ENCODE data around the gene MEGF6. TPM values are rescaled to one million over a fixed set of nuclear protein-coding genes. Genes with fewer than 3 reads are reported as not detected.

MEGF6 gene
- total RNA-seq, 1 experiment from 2014 or later: 8.1 TPM

DNA sequence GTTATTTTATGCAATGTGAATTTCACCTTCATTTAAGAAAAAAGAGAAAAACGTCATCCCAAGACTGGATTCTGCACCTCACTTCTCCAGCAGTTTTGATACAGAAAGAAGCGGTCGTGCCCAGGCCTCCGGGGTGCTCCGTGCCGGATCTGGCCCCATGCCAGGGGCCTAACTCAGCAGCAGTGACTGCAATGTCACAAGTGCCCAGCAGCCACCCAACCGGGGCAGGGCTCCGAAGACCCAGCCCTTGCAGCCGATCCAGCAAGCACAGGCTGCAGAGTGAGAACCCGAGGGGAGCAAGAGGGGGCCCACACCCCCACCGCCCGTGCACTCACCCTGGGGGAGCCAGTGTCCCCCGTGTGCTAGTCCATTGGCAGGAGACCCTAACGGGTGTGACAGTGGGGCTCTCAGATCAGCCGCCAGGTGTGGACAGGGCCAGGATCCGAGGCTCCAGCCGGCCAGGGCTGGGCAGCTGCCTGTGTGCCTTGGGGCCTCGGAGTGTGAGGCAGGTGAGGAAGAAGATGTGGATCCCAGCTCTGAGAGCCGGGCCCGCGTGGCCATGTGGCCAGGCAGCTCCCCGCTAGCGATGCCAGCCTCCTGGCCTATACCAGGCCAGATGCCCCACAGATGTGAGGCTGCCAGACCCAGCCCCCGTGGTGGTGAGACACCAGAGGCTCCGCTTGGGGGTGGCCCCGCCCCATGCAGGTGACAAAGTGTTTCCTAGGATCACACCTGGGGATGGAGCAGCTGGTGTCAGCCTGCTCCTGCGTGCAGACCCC, 60.6 kb downstream of the MEGF6 start:
- in situ Hi-C loops (cut with HindIII; ENCODE audit: low sequenced_read_pairs): no loop called here
- no peak for DNase-seq (ENCODE audit: low spot score)

DNA sequence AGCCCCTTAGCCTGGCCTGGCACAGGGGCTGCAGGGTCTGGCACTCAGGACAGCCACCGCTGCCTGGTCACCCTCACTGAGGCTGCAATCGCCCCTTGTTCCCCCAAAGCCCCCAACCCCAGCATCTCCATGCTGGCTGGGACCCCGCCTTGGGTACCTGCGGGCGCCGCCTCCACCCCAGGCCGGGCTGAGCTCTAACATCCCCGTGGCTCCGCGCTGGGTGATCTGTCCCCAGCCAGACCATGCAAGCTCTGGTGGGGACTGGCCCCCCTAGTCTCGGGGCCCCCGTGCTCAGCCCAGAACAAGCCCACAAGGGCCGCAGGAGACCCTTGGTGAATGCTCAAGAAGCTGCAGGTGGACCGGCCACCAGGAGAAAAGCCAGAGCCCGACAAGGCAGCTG, 62.4 kb downstream of the MEGF6 start:
- DNase-seq (ENCODE audit: low spot score): no peak
- in situ Hi-C loops (cut with HindIII; ENCODE audit: low sequenced_read_pairs): no loop called here

DNA sequence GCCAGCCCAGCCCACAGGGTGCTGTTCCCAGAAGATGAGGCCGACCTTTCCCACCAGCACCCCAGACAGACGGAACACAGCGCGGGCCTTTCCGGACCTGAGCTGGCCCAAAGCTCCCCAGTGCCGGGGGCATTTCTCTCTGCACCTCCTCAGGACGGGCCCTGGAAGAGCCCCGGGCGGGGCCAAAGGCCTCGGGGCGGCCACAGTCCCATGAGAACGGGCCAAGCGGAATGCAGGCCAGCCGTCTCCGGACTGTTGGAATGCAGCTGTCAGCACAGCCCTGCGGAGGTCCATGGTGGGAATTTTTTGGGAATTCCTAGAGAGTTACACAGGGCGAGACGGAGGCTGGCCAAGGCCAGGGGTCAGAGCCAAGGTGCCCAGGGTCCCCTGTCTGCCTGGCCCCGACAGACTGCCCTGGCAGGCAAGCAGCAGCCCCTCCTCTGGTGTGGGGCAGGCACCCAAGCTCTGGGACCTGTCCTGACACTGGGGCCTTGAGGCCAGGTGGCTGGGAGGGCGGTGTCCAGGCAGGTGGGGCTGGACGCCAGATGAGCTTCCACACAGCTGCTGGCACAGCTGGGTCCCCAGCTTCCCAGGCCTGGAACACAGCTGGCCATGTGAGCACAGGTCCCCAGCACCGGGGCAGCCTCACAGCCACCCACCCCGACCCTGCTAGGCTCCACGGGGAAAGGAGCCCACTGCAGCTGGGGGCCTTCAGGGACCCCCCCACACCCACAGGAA, 63.0 kb downstream of the MEGF6 start:
- no peak for DNase-seq (ENCODE audit: low spot score)

DNA sequence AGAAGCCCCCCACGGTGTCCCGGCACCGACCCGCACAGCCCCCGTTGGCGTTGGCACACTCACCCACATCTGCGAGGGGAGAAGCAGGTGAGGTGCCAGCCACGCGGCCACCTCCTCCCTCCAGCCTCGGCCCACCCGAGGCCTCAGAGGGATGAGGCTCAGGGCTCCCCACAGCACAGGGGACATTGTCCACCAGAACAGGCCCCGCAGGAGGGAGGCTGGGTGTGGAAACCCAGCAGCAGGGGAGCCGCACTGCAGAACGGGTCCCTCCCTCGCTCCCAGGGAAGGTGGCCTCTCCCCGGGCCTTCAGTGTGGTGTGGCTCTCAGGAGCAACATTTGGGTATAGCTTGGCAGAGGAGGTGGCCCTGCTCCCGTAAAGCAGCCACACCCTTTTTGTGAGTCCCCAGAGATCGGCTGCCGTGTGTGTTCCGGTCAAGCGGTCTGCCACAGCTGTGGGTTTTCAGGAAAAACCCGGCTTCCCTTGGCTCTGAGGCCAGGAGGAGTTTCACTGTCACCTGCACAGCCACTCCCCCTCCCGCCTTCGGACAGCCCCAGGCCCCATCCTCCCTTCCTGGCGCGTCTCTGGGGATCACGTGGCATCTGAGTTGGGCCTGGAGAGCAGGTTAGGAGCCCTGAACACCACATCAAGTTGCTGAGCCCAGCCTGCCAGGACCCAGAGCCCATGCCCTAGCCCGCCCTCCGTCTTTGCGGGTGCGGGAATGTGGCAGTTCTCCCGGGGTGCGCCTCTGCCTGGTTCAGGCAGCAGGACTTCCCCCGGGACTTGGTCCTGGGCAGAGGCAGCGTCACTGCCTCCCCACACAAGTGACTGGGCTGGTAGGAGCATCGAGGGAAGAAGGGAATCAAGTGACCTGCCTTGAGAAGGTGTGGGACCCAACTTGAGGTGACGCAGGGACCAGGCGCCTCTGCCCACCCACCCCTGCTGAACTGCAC, 64.0 kb downstream of the MEGF6 start:
- DNase-seq (ENCODE audit: low spot score): no peak
- in situ Hi-C loops (cut with HindIII; ENCODE audit: low sequenced_read_pairs): no loop called here

More for the DNA sequence above, 63.0 kb downstream of the MEGF6 start:
- in situ Hi-C loops (cut with HindIII; ENCODE audit: low sequenced_read_pairs): no loop called here

DNA sequence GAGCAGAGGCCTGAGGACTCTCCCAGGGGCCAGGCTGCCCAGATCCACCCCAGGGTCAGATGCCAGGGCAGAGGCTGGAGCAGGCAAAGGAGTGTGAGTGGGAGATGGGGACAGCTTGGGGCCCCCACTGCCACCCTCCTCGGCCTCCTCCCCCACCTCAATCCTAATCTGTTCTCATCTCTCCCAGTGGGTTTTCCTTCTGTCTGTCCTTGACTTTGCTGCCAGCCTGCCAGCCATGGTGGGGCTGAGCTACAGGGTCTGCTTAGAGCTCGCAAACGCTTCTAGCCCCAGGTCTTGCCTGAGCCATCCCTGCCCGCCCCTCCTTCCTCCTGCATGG, 65.3 kb downstream of the MEGF6 start:
- DNase-seq (ENCODE audit: low spot score): no peak
- in situ Hi-C loops (cut with HindIII; ENCODE audit: low sequenced_read_pairs): no loop called here

DNA sequence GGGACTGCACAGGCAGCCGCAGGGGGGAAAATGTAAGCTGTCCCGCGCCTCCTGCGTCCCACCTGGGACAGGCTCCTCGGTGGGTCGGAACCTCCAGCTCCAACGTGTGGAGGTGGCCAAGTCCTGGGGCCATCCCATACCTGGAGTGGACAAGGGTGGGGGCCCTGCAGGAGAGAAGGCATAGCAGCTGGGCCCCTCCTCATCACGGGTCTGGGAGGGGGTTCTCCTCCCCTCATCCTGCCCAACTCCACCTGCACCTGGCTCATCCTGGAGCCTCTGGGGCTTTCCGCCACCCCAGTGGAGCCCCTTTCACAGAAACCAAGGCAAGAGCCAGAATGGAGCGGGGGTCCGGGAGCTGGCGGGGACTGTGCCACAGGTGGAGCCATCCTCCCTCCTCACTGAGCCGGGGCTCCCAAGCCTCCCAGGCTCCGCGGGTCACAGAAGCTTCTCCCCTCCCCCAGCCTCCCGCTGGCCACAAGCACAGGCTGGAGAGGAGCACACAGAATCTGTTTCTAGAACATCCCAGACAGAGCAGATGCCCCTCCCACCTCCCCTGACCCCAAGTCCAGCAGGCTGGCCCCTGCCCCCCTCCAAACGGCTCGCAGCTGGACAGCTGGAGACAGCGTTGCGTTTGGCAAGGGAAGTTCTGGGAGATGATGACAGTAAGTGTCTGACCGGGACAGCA, 65.8 kb downstream of the MEGF6 start:
- no peak for DNase-seq (ENCODE audit: low spot score)
- in situ Hi-C loops (cut with HindIII; ENCODE audit: low sequenced_read_pairs): no loop called here

DNA sequence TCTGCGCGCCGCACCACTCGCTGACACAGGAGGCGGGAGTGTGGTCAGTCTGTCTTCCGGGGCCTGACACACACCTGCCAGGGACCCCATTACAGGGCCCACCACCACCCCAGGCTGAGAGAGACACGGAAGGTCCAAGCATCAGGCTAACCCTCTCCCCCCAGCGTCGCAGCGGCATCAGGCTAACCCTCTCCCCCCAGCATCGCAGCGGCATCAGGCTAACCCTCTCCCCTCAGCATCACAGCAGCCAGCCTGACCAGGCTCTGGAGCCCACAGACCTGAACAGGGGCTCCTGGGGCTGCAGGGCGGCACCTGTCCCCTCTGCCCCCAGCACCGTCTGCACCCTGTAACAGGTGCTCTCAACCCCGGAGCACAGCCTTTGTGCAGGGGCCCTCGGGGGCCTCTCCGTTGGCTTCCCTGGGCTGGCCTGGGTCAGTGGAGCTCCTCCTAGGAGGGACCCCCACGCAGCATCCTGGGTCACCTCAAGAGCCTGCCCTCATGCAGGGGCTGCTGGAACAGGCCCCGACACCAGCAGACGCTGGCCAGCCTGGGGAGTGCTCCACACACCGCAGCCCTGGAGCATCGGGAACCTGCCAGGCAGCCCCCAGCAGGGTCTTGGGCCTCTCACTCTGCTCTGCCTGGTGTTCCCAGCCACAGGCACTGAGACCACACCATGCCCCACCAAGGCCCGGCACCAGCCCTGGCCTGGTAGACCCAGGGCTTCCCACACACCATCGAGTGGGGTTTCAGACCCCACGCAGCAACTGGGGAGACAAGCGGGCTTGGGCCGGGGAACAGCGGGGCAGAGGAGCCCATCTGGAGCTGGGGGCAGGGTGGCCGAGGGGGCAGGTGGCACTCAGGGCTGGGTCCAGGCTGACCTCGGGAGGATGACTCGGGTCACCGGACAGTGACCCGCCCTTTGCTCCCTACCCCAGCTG, 67.0 kb downstream of the MEGF6 start:
- DNase-seq (ENCODE audit: low spot score): no peak
- in situ Hi-C loops (cut with HindIII; ENCODE audit: low sequenced_read_pairs): no loop called here

DNA sequence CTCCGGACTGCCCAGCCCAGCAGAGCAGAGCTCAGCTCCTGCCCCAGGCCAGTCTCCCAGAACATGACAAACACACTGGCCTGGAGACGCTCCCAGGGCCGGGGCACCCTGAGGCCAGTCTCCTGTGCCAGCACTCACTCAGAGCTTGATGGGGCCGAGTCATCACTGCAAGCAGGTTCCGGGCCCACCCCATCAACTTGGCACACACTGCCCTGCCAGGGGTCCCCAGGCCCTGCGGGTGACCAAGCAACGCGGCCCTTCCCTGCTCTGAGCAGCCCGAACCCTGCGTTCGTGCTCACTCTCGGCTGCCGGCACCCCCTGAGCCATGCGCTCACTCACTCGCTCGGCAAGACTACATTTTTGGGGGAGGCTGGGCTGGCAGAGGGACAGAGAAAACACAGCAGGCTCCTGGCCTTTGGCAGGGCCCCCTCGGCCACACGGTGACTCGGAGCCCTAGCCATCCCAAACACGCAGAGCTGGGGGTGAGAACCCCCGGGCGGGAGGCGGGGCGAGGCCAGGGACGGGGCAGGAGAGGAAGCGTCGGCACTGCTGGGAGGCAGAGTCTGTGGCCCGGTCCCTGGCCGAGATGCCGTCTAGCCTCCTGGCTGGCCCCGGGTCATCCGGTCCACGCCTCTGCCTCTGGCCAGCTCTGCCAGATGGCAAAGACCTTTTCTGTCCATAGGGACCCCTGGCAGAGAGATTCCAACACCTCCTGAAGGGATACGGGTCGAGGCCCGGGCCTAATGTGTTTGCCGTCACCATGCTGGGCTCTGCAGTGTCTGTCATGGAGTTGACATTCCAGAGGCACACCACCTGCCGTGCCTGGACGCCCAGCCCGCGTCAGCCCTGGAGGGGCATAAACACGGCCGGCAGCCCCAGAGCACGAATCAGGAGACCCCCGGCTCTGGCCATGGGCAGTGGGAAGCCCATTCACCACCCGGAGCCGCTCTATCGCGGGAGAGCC, 68.0 kb downstream of the MEGF6 start:
- in situ Hi-C loops (cut with HindIII; ENCODE audit: low sequenced_read_pairs): no loop called here
- no peak for DNase-seq (ENCODE audit: low spot score)

DNA sequence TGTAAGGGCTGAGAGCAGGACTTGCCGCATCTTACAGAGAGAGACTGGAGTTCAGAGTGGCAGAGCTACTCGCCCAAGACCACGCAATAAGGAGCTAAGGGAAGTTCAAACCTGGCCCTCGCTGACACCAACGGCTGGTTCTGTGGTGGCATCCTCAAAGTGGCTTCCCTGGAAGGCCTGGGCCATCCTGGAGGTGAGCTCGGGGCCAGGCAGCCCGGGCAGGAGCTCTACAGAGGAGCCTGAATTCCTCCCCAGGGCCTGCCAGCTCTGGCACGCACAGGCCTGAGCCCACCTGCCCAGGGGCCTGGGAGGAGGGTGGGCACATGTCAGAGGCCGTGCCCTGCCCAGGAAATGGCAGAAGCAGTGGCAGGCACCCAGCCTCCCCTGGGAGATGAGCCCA, 68.6 kb downstream of the MEGF6 start:
- no peak for DNase-seq (ENCODE audit: low spot score)
- in situ Hi-C loops (cut with HindIII; ENCODE audit: low sequenced_read_pairs): no loop called here

DNA sequence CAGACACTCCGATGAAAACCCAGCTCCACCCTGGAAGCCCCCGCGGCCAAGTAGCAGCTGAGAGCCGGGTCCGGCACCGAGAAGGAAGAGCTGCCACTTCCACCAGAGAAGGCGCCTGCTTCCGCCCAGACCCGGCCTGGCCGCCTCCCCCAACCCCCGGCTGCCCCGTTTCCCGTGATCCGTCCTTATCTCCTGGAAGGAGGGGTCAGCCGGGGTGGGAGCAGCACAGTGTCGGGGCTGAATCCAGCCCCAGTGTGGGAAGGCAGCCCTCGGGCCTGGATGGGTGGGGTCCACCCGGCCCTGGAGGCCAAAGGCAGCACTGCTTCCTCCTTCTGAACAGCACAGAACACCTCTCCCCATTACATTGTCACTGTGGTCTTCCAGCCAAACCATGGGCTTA, 69.4 kb downstream of the MEGF6 start:
- DNase-seq (ENCODE audit: low spot score): no peak

DNA sequence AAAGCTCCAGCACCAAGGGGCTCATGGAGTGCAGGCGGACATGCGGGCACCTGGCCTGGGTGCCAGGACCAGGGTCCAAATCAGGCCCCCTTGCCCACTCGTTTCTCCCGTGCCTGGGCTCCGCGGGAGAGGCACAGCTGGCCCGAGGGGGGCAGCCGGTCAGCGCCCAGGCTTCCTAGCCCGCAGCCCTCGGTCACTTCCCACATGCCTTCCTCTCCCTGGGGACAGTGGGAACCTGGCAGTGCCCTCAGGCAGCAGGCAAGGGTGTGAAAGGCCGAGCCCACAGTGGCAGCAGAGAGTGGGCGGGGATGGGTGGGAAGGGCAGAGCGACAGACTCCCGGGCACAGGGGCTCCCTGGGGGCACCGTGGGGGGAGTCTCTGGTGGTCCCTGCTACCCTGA, 69.8 kb downstream of the MEGF6 start:
- in situ Hi-C loops (cut with HindIII; ENCODE audit: low sequenced_read_pairs): no loop called here
- DNase-seq (ENCODE audit: low spot score): no peak

More for the DNA sequence above, 69.4 kb downstream of the MEGF6 start:
- in situ Hi-C loops (cut with HindIII; ENCODE audit: low sequenced_read_pairs): no loop called here

DNA sequence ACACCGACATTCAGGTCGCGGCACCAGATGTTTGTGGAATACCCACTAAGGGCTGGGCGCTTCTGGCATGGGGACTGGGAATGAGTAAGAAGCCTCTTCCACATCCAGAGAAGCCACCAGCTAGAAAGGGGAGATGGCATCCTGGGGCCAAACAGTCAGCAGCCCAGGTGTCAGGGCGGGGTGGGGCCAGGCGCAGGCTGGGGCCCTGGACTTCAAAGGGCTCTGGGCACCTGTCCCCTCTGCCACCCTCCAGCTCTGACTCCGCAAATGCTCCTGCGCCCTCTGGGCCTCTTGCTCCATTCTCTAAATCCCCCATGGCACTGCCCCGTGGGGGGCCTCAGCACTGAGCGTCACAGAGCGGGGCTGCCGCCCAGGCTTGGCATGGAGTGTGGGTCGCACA, 70.4 kb downstream of the MEGF6 start:
- in situ Hi-C loops (cut with HindIII; ENCODE audit: low sequenced_read_pairs): no loop called here
- no peak for DNase-seq (ENCODE audit: low spot score)

DNA sequence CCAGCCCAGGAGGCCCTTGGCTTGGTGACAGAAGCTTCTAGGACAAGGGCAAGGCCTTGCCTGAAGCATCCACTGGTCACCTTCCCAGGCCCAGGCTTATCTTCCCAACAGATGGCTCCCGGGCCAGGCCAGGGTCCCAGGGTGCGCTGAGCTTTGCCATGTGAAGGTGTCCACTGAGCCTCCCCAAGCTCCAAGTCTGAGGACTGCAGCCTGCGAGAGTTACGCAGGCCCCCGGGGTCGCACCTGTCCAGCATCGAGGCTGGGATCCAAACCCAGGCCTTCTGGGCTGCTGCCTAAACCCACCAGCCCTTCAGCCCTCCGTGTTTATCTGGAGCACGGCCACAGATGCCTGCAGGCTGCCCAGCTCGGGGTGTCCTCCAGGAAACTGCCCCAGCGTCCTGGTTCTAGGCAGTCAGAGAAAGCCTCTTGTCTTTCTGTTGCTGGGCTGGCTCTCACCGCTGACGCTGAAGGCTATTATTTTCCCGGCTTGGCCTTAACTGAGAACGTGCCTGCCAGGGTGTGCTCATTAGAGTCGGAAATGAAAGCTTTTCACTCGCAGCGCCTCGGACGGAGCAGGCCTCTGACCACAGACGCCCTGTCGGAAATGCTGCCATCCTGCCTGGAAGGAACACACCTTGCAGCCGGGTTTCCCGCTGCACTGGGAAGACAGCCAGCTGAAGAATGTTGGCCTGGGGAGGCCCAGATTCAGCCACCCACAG, 71.4 kb downstream of the MEGF6 start:
- peak; percentile 50 for DNase-seq (ENCODE audit: low spot score)
- in situ Hi-C loops (cut with HindIII; ENCODE audit: low sequenced_read_pairs): loop anchor here (5.0 kb wide), 1 partner anchor 87 kb away; the partner anchor contains the start of gene TPRG1L

DNA sequence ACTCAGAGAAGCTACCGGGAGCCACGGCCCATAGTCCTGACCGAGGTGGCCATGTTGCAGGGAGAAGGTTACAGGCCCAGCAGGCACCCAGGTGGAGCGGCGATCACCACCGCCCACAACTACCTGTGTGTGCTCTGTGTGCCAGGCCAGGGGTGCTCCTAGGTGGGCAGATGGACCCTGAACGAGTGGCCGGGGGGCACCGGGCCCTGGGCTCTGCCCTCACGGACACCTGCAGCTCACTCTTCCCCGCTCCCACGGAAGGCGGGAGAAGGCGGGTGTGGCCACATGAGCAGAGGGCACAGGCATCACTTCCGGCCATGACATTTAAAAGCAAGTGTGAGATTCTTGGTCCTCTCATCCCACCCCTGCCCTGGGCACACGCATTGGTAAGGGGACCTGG, 73.9 kb downstream of the MEGF6 start:
- no peak for DNase-seq (ENCODE audit: low spot score)
- in situ Hi-C loops (cut with HindIII; ENCODE audit: low sequenced_read_pairs): loop anchor here (5.0 kb wide), 1 partner anchor 90 kb away; the partner anchor contains the start of gene TPRG1L

DNA sequence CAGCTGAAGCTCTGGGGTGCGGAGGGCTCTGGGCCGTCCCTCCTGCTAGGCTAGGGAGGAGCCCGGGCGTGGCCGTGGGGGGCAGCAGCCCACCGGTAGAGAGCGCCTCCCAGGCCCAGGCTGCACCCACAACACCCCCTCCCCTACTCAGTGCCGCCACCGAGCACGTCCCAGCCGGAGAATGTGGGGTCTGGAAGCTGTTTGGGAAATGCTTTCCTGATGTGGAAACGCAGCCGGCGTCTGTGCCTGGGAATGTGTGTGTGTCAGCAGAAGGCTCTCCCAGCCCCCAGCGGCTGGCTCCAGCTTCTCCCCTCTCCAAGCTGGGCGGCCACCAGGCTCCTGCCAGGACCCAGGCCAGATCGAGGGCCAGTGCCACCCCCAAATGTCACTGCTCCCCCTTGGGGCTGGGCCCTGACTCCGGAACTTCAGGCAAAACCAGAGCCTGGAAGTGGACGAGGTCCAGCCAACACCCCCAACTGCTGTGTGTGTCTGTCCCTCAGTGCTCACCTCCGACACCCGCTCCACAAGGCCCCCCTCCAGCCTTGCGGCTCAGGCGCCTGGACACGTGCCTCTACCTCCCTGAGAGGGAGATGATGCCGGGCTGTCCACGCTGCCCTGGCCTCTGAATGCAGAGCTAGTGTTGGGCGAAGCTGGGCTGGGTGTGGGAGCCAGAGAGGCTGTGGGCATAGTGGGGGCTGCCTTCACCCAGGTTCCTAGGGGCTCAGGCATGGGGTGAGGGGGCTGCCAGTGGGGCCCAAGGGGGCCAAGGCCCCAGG, 74.7 kb downstream of the MEGF6 start:
- no peak for DNase-seq (ENCODE audit: low spot score)
- in situ Hi-C loops (cut with HindIII; ENCODE audit: low sequenced_read_pairs): loop anchor here (5.0 kb wide), 1 partner anchor 91 kb away; the partner anchor contains the start of gene TPRG1L
